HFFc6 (cell line): ENCODE measurements around the gene MYT1. TPM values are rescaled to one million over a fixed set of nuclear protein-coding genes. Genes with fewer than 3 reads are reported as not detected.

Experiments used
- DNase-seq: peaks from one replicate; pipeline ENCODE4 v3.0.0-alpha.2; 2018
- H3K27ac Mint-ChIP-seq: 2 replicates; pipeline ENCODE4 v1.8.0; 2020; ENCODE audit warnings: mild to moderate bottlenecking, mixed read lengths
- H3K27me3 Mint-ChIP-seq: 2 replicates; pipeline ENCODE4 v1.8.0; 2021; ENCODE audit warnings: mild to moderate bottlenecking, moderate library complexity, mixed read lengths; ENCODE audit not compliant: insufficient read depth
- H3K36me3 Mint-ChIP-seq: 2 replicates; pipeline ENCODE4 v1.8.0; 2021; ENCODE audit warnings: low read depth, mixed read lengths
- H3K4me1 Mint-ChIP-seq: 2 replicates; pipeline ENCODE4 v1.8.0; 2020; ENCODE audit warnings: low read depth, mixed read lengths
- H3K4me3 Mint-ChIP-seq: 2 replicates; pipeline ENCODE4 v1.8.0; 2020; ENCODE audit warnings: mild to moderate bottlenecking, moderate library complexity, mixed read lengths
- H3K9me3 Mint-ChIP-seq: 2 replicates; pipeline ENCODE4 v1.8.0; 2020; ENCODE audit warnings: mild to moderate bottlenecking, mixed read lengths
- CTCF ChIP-seq: fragments of 200-600 bp; sonication (generic); IDR thresholded peaks from 2 replicates; pipeline ENCODE4 v1.5.0; 2021; ENCODE audit warnings: antibody characterized with exemption, mild to moderate bottlenecking
- total RNA-seq, 6 experiments: library from RNA; stranded (reverse); fragmentation: NEBNext Ultra II Directional; extraction: Animal tissue kit (Norgen Biotek cat#: 25700); gene quantifications; 2 replicates in 1 of 6; 3 replicates in 5 of 6; pipeline ENCODE4 v1.2.3, GENCODE V29; 2021

The MYT1 gene
- total RNA-seq, 6 experiments from 2014 or later, result not detected

- DNase-seq, result no peak
- TF ChIP-seq CTCF, result no peak
- Mint-ChIP-seq H3K27me3 (peaks cover 47% of the 10 kb centered on the region), H3K27ac (no peak overlapping the region), H3K4me3 (no peak overlapping the region), H3K36me3 (no peaks in the 10 kb centered on the region), H3K9me3 (no peaks in the 10 kb centered on the region), H3K4me1 (no peaks in the 10 kb centered on the region)
Measured at GRCh38 chr20:64158346-64159285, 5.6 kb upstream of the MYT1 start.

GRCh38 chr20:64159286-64159680 is 5.0 kb upstream of the MYT1 start:
- H3K4me3 Mint-ChIP-seq, result no peak overlapping the region
- no peak for TF ChIP-seq CTCF
- H3K4me1 Mint-ChIP-seq, result no peaks in the 10 kb centered on the region
- no peak overlapping the region for H3K27ac Mint-ChIP-seq
- H3K27me3 Mint-ChIP-seq, result peaks cover 54% of the 10 kb centered on the region
- DNase-seq, result no peak
- no peaks in the 10 kb centered on the region for H3K36me3 Mint-ChIP-seq
- H3K9me3 Mint-ChIP-seq, result no peaks in the 10 kb centered on the region

DNA sequence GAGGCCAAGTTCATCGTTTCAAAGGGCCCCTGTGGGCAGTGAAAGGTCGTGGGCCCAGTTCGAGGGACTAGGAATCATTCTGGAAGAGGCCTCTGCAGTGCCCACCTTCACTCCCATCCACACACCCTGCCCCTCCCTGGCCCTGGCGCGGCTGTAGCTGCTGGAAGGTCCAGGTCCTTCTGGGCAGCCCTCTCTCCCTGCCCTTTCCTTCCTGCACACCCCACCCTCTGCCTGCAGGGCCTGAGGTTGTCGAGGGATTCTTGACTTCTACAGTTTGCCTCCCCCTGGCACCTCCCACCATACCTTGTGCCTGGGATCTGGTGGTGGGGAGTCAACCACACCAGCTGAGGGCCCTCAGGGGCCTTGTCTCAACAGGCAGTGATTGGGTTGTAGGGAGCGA is 4.5 kb upstream of the MYT1 start:
- H3K9me3 Mint-ChIP-seq, result no peaks in the 10 kb centered on the region
- H3K4me3 Mint-ChIP-seq, result no peak overlapping the region
- DNase-seq, result no peak
- no peaks in the 10 kb centered on the region for H3K4me1 Mint-ChIP-seq
- peaks cover 57% of the 10 kb centered on the region for H3K27me3 Mint-ChIP-seq
- H3K36me3 Mint-ChIP-seq, result no peaks in the 10 kb centered on the region
- H3K27ac Mint-ChIP-seq, result no peak overlapping the region
- TF ChIP-seq CTCF, result no peak

DNA sequence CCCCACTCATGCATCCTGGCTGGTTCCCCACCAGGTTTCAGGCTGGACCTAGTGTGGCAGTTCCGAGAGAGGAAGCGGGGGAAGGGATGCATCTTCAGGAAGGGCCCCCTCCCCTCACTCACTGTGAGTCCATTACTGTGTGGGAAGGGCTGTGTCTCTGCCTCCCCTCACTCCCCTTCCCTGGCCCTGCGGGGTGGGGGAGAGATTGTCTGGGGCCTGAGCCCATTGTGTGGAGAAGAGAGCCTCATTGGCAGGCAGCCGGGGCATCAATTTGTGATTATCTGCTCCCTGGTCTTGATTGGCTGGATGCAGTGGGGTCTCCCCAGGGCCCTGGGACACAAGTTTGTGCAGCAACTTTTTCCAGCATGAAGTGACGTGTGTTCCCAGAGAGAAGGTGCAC is 4.1 kb upstream of the MYT1 start:
- Mint-ChIP-seq H3K4me1 (no peaks in the 10 kb centered on the region), H3K27ac (no peak overlapping the region), H3K27me3 (peaks cover 54% of the 10 kb centered on the region), H3K4me3 (no peak overlapping the region), H3K36me3 (no peaks in the 10 kb centered on the region), H3K9me3 (no peaks in the 10 kb centered on the region)
- no peak for TF ChIP-seq CTCF
- no peak for DNase-seq

DNA sequence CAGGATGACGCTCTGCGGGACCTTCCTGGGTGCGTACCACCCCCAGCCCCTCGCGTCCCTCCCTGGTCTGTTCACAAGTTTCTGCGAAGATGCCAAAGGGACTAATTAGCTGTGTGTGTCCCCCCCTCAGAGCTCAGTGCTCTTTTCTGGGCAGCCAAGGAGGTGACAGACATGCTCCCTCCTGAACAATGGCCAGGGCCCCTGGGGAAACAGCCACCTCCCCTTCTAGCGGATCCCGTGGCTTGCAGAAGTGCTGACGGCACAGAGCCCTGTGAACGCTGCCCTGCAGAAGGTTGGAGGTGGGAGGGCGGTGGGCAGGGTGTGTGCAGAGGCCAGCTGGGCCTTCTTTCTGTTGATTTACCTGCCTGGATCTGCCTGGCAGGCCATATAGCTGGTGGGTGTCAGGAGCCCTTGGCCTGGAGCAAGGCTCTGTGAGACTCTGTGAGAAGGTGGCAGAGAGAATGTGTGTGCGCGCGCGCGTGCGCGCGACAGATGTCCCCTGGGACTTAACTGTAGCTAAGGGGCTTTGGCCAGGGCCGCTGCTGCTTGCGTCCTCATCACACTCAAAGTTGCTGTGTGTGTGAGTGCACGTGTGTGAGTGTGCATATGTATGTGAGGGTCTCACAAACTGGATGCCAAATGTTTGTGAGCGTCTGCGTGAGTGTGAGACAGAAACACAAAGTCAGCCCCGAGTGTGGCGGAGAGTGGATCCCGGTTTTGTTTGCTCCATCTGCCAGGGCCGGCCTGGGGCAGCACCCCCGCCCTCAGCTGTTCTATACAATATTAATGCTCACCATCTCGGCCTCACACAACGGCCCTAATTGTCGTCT is 3.5 kb upstream of the MYT1 start:
- H3K36me3 Mint-ChIP-seq, result no peaks in the 10 kb centered on the region
- H3K27ac Mint-ChIP-seq, result no peak overlapping the region
- H3K4me1 Mint-ChIP-seq, result no peaks in the 10 kb centered on the region
- no peak for DNase-seq
- no peak overlapping the region for H3K4me3 Mint-ChIP-seq
- no peak for TF ChIP-seq CTCF
- H3K9me3 Mint-ChIP-seq, result no peaks in the 10 kb centered on the region
- H3K27me3 Mint-ChIP-seq, result peaks cover 53% of the 10 kb centered on the region
